RWPE2 (cell line): Measurements from ENCODE around the gene ZNF41.

Experiments
- ATAC-seq: fragments of 200-7000 bp; cut with Tn5 transposase; 3 replicates; pipeline ENCODE4 v1.9.1; 2021; ENCODE audit warnings: low read depth
- DNase-seq: peaks from one replicate; pipeline ENCODE4 v3.0.0-alpha.2; 2020; ENCODE audit warnings: low spot score
- H3K27ac ChIP-seq: fragments of 450-650 bp; 2 replicates; pipeline ENCODE4 v1.5.1; 2017; ENCODE audit warnings: mild to moderate bottlenecking; ENCODE audit not compliant: poor library complexity, severe bottlenecking
- H3K27me3 ChIP-seq: fragments of 250-450 bp; sonication (Bioruptor Pico); 2 replicates; pipeline ENCODE4 v1.5.1; 2021; ENCODE audit warnings: mild to moderate bottlenecking, moderate library complexity; ENCODE audit not compliant: insufficient read depth, poor library complexity, severe bottlenecking
- H3K36me3 ChIP-seq: fragments of 250-450 bp; sonication (Bioruptor Pico); 2 replicates; pipeline ENCODE4 v1.5.1; 2020; ENCODE audit warnings: low read depth, mild to moderate bottlenecking, moderate library complexity
- H3K4me1 ChIP-seq: fragments of 250-450 bp; sonication (Bioruptor Pico); 2 replicates; pipeline ENCODE4 v1.5.1; 2021; ENCODE audit warnings: mild to moderate bottlenecking, moderate library complexity; ENCODE audit not compliant: insufficient read depth, poor library complexity, severe bottlenecking
- H3K4me3 ChIP-seq: fragments of 250-450 bp; sonication (Bioruptor Pico); 2 replicates; pipeline ENCODE4 v1.5.1; 2021; ENCODE audit warnings: mild to moderate bottlenecking, moderate library complexity; ENCODE audit not compliant: severe bottlenecking
- H3K9me3 ChIP-seq: fragments of 250-450 bp; sonication (Bioruptor Pico); 2 replicates; pipeline ENCODE4 v1.5.1; 2021; ENCODE audit warnings: mild to moderate bottlenecking, moderate library complexity; ENCODE audit not compliant: severe bottlenecking
- TF ChIP-seq, protein P1 (sequence below): fragments of 450-650 bp; IDR thresholded peaks from one replicate; pipeline ENCODE4 v1.5.1; 2017; ENCODE audit warnings: mild to moderate bottlenecking, moderate library complexity; ENCODE audit not compliant: poor library complexity, severe bottlenecking

The ZNF41 gene

DNA sequence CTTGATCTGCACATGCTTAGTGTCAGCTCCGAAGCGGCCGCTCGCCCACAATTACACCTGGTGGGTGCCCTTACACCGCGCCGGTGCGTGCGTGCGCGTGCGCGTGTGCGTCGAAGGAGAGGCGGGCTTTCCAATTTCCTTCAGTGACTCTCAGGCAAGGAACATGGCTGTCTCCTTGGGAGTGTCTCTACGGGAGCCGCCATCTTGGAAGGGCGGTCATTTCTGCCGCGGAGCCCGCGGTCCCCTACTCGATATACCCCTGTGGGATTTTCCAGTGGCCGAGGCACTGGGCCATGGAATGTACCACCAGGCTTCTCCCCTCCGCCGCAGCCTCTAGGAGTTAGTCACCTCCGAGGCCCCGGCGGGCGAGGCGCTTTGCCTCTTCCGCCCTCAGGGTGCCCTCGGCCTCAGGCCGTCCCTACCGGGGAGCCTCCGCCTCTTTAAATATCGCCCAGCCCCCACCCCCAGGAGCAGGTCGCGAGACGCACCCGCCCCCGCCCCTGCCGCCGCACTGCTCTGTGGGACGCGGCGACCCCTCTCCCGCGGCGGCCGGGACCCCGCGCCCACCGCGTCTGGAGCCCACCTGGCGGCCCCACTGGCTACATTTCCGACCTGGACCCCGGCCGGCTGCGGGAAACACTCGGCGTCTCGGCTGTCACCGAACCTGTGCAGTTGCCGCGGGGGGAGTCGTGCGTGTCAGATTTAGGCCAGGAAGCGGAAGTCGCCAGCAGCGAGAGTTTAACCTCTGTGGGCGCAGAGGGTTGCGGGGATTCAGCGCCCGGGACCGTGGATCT lies at the start of gene ZNF41:
TSS of gene ZNF41 (minus strand) at position 711 of the 794 bp plus-strand sequence. CDS start 15,741 bp downstream, outside the sequence.
- Histone ChIP-seq H3K27ac (peak within 1 kb of the TSS; percentile 86), H3K36me3 (no peaks in the 10 kb centered on the region), H3K9me3 (no peaks in the 10 kb centered on the region), H3K4me1 (no peaks in the 10 kb centered on the region), H3K27me3 (no peaks in the 10 kb centered on the region), H3K4me3 (peak within 1 kb of the TSS; percentile 54)
- DNase-seq (peak; percentile 63), ATAC-seq (peak; percentile 94)
- TF ChIP-seq, protein P1, sequence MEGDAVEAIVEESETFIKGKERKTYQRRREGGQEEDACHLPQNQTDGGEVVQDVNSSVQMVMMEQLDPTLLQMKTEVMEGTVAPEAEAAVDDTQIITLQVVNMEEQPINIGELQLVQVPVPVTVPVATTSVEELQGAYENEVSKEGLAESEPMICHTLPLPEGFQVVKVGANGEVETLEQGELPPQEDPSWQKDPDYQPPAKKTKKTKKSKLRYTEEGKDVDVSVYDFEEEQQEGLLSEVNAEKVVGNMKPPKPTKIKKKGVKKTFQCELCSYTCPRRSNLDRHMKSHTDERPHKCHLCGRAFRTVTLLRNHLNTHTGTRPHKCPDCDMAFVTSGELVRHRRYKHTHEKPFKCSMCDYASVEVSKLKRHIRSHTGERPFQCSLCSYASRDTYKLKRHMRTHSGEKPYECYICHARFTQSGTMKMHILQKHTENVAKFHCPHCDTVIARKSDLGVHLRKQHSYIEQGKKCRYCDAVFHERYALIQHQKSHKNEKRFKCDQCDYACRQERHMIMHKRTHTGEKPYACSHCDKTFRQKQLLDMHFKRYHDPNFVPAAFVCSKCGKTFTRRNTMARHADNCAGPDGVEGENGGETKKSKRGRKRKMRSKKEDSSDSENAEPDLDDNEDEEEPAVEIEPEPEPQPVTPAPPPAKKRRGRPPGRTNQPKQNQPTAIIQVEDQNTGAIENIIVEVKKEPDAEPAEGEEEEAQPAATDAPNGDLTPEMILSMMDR: no peak

DNA sequence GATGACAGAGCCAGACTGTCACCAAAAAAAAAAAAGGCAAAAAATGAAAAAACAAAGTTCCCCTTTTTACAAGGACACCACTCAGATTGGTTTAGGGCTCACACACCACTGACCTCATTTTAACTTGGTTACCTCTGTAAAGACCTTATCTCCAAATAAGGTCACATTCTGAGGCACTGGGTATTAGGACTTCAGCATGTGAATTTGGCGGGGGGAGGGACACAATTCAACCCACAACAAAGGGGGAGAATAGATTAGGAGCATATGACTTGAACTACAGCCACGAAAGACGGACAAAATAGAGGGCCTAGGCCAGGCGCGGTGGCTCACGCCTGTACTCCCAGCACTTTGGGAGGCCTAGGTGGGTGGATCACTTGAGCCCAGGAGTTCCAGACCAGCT lies 47.0 kb upstream of the ZNF41 start:
- Histone ChIP-seq H3K27me3 (no peaks in the 10 kb centered on the region), H3K4me3 (no peak overlapping the region), H3K27ac (no peak overlapping the region), H3K4me1 (no peaks in the 10 kb centered on the region), H3K36me3 (no peaks in the 10 kb centered on the region), H3K9me3 (no peaks in the 10 kb centered on the region)
- TF ChIP-seq, protein P1: no peak
- ATAC-seq: no peak
- no peak for DNase-seq

DNA sequence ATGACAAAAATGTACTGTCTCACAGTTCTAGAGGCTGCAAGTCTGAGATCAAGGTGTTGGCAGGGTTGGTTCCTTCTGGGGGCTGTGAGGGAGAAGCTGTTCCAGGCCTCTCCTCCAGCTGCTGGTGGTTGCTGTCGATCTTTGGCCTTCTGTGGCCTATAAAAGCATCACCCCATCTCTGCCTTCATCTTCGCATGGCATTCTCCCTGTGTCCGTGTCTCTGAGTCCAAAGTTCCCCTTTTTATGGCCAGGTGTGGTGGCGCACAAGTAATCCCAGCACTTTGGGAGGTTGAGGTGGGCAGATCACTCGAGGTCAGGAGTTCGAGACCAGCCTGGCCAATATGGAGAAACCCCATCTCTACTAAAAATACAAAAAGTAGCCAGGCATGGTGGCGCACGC lies 46.5 kb upstream of the ZNF41 start:
- Histone ChIP-seq H3K4me3 (no peak overlapping the region), H3K9me3 (no peaks in the 10 kb centered on the region), H3K27me3 (no peaks in the 10 kb centered on the region), H3K4me1 (no peaks in the 10 kb centered on the region), H3K36me3 (no peaks in the 10 kb centered on the region), H3K27ac (no peak overlapping the region)
- DNase-seq (no peak), ATAC-seq (no peak)
- TF ChIP-seq, protein P1: no peak

DNA sequence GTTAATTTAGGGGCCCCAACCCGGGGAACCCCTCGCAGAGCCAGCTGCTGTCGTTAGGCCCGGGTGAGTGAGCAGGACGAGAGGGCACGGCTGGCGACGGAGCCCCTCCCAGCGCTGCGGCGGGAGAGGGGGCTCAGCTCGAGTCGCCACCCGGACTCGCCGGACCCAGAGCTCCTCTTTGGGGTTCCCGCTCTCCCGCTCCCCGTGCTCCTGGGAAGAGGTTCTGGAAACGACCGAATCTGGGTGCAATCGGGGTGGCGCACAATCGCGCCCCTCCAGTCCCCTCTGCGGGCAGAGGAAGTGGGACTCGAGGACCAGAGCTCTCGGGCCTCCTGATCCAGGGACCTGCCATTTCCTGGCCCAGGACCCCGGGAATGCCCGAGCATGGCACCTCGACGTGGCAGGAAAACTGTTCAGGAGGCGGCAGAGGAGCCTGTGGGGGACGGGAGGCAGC lies 40.7 kb upstream of the ZNF41 start:
- ATAC-seq: peak; percentile 22; the same call in 1 of the 3 replicates
- H3K27me3 ChIP-seq: no peaks in the 10 kb centered on the region
- H3K4me3 ChIP-seq: peak overlapping the region; percentile 36
- no peak overlapping the region for H3K27ac ChIP-seq
- TF ChIP-seq, protein P1: peak; percentile 54
- DNase-seq: no peak
- H3K36me3 ChIP-seq: no peaks in the 10 kb centered on the region
- no peaks in the 10 kb centered on the region for H3K4me1 ChIP-seq
- H3K9me3 ChIP-seq: no peaks in the 10 kb centered on the region

DNA sequence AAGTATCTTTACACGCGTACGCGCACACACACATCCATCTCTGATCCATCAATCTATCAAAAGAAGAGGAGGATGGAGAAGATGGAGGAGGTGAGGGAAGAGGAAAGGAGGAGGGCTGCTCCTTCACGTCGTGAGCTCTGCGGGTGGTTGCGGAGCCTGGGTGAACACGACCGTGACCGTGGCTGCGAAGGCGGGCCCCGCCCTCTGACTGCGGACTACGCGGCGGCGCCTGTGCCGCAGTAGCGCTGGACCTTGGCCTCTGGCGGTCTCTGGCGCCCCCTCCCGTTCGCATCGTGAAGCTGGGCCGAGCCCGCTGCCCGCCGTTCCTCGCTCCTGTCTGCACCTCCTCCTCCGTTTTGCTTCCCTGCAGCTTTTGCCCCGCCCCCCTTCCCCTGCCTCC lies 40.3 kb upstream of the ZNF41 start:
- Histone ChIP-seq H3K27me3 (no peaks in the 10 kb centered on the region), H3K27ac (peak overlapping the region; percentile 35), H3K36me3 (no peaks in the 10 kb centered on the region), H3K4me3 (peak overlapping the region; percentile 36), H3K4me1 (peaks cover 2% of the 10 kb centered on the region), H3K9me3 (no peaks in the 10 kb centered on the region)
- TF ChIP-seq, protein P1: peak; percentile 83
- peak; percentile 56 for DNase-seq
- ATAC-seq: peak; percentile 98
